HFFc6 (cell line): ENCODE measurements around the gene CD58. TPM values are rescaled to one million over a fixed set of nuclear protein-coding genes. Genes with fewer than 3 reads are reported as not detected.

ENCODE experiments used
- DNase-seq: peaks from one replicate; pipeline ENCODE4 v3.0.0-alpha.2; 2018
- H3K27ac Mint-ChIP-seq: 2 replicates; pipeline ENCODE4 v1.8.0; 2020; ENCODE audit warnings: mild to moderate bottlenecking, mixed read lengths
- H3K27me3 Mint-ChIP-seq: 2 replicates; pipeline ENCODE4 v1.8.0; 2021; ENCODE audit warnings: mild to moderate bottlenecking, moderate library complexity, mixed read lengths; ENCODE audit not compliant: insufficient read depth
- H3K36me3 Mint-ChIP-seq: 2 replicates; pipeline ENCODE4 v1.8.0; 2021; ENCODE audit warnings: low read depth, mixed read lengths
- H3K4me1 Mint-ChIP-seq: 2 replicates; pipeline ENCODE4 v1.8.0; 2020; ENCODE audit warnings: low read depth, mixed read lengths
- H3K4me3 Mint-ChIP-seq: 2 replicates; pipeline ENCODE4 v1.8.0; 2020; ENCODE audit warnings: mild to moderate bottlenecking, moderate library complexity, mixed read lengths
- H3K9me3 Mint-ChIP-seq: 2 replicates; pipeline ENCODE4 v1.8.0; 2020; ENCODE audit warnings: mild to moderate bottlenecking, mixed read lengths
- total RNA-seq, 6 experiments: library from RNA; stranded (reverse); fragmentation: NEBNext Ultra II Directional; extraction: Animal tissue kit (Norgen Biotek cat#: 25700); gene quantifications; 2 replicates in 1 of 6; 3 replicates in 5 of 6; pipeline ENCODE4 v1.2.3, GENCODE V29; 2021
- TF ChIP-seq, protein P1 (sequence below): fragments of 200-600 bp; sonication (generic); IDR thresholded peaks from 2 replicates; pipeline ENCODE4 v1.5.0; 2021; ENCODE audit warnings: antibody characterized with exemption, mild to moderate bottlenecking

The CD58 gene
- total RNA-seq, 6 experiments from 2014 or later = 6.6 to 9.5 (median 8.5) TPM

GRCh38 chr1:116544588-116545358 is 26.1 kb downstream of the CD58 start:
- DNase-seq = no peak
- Mint-ChIP-seq H3K9me3 (no peaks in the 10 kb centered on the region), H3K4me3 (no peak overlapping the region), H3K27me3 (no peaks in the 10 kb centered on the region), H3K27ac (no peak overlapping the region), H3K36me3 (peaks cover 19% of the 10 kb centered on the region), H3K4me1 (peaks cover 9% of the 10 kb centered on the region)
- TF ChIP-seq, protein P1, sequence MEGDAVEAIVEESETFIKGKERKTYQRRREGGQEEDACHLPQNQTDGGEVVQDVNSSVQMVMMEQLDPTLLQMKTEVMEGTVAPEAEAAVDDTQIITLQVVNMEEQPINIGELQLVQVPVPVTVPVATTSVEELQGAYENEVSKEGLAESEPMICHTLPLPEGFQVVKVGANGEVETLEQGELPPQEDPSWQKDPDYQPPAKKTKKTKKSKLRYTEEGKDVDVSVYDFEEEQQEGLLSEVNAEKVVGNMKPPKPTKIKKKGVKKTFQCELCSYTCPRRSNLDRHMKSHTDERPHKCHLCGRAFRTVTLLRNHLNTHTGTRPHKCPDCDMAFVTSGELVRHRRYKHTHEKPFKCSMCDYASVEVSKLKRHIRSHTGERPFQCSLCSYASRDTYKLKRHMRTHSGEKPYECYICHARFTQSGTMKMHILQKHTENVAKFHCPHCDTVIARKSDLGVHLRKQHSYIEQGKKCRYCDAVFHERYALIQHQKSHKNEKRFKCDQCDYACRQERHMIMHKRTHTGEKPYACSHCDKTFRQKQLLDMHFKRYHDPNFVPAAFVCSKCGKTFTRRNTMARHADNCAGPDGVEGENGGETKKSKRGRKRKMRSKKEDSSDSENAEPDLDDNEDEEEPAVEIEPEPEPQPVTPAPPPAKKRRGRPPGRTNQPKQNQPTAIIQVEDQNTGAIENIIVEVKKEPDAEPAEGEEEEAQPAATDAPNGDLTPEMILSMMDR = no peak

DNA sequence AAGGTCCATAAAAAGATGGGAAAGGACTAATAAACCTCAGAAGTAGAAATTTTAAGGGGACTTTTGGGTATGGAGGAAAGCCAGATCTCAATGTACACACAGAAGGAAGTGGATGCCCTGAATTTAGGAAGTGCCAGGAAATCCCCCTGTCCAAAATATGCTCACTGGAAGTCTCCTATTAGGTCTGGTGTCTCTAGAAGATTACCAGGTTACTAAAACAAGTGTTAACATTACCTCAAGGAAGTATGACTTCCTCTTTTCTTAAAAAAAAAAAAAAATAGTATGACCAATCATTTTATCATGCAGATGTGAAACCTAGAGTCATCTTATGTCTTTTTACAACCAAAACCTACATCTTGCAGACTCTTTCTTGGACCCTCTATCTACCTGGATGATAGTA is 30.7 kb downstream of the CD58 start:
- Mint-ChIP-seq H3K27me3 (no peaks in the 10 kb centered on the region), H3K36me3 (peaks cover 35% of the 10 kb centered on the region), H3K9me3 (no peaks in the 10 kb centered on the region), H3K27ac (no peak overlapping the region), H3K4me1 (peaks cover 51% of the 10 kb centered on the region), H3K4me3 (no peak overlapping the region)
- no peak for DNase-seq
- TF ChIP-seq, protein P1 = no peak

GRCh38 chr1:116538544-116538943 is 32.3 kb downstream of the CD58 start:
- Mint-ChIP-seq H3K27ac (no peak overlapping the region), H3K27me3 (no peaks in the 10 kb centered on the region)
- TF ChIP-seq, protein P1 = no peak

GRCh38 chr1:116537898-116538297 is 32.9 kb downstream of the CD58 start:
- DNase-seq = no peak
- TF ChIP-seq, protein P1 = no peak
- peaks cover 43% of the 10 kb centered on the region for H3K36me3 Mint-ChIP-seq
- H3K27ac Mint-ChIP-seq = no peak overlapping the region
- H3K4me1 Mint-ChIP-seq = peaks cover 61% of the 10 kb centered on the region
- H3K9me3 Mint-ChIP-seq = no peaks in the 10 kb centered on the region
- no peak overlapping the region for H3K4me3 Mint-ChIP-seq
- H3K27me3 Mint-ChIP-seq = no peaks in the 10 kb centered on the region

More at GRCh38 chr1:116538544-116538943, 32.3 kb downstream of the CD58 start:
- peaks cover 41% of the 10 kb centered on the region for H3K36me3 Mint-ChIP-seq
- DNase-seq = peak; percentile 53
- no peak overlapping the region for H3K4me3 Mint-ChIP-seq
- no peaks in the 10 kb centered on the region for H3K9me3 Mint-ChIP-seq
- H3K4me1 Mint-ChIP-seq = peaks cover 54% of the 10 kb centered on the region

DNA sequence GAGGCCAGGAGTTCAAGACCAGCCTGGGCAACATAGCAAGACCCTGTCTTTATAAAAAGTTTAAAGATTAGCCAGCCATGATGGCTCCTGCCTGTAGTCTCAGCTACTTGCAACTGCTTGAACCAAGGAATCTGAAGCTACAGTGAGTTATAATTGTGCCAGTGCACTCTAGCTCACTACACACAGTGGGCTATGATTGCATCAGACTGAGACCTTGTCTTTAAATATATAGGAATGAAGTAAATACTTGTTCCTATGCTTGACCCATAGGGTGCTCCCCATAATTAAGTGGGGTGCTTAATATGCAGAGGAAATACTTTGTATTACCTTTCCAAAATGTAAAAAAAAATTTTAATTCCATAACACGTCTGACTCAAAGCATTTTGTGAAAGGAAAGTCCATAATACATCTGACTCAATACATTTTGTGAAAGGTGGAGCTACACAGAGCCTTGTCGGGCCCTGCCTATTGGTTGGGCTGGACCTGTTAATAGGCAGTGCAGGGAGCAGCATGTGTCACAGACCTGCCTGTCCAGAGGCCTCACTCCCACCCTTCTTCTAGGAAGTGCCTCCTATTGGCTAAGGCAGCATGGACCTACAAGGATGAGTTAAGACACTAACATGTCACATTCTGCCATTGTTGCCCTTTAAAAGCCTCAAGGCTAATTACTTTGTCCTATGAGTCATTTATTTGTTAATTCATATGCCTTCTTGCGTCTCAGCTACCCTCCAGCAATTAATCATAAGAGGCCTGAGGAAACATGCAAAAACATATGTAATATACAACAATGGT is 33.6 kb downstream of the CD58 start:
- no peak overlapping the region for H3K4me3 Mint-ChIP-seq
- H3K27ac Mint-ChIP-seq = no peak overlapping the region
- H3K27me3 Mint-ChIP-seq = no peaks in the 10 kb centered on the region; the same call in 1 of the 2 replicates
- no peaks in the 10 kb centered on the region for H3K9me3 Mint-ChIP-seq
- peaks cover 39% of the 10 kb centered on the region for H3K36me3 Mint-ChIP-seq
- DNase-seq = peak; percentile 63
- peaks cover 63% of the 10 kb centered on the region for H3K4me1 Mint-ChIP-seq
- TF ChIP-seq, protein P1 = no peak
